Astrocyte (in vitro differentiated cells and primary cell): ENCODE data around the gene LMO1. TPM values are rescaled to one million over a fixed set of nuclear protein-coding genes. Genes with fewer than 3 reads are reported as not detected.

Source experiments
- DNase-seq: peaks from one replicate; pipeline ENCODE4 v3.0.0-alpha.2; 2010; ENCODE audit warnings: low read depth
- FAIRE-seq: peaks from 2 replicates; lab custom pipeline; 2011; peaks lifted over from hg19 to GRCh38; lab: Jason Lieb, UNC
- H2AFZ ChIP-seq: 2 replicates; pipeline ENCODE4 v1.6.0; 2012; ENCODE audit warnings: low read depth, low read length, inconsistent platforms
- H3K27ac ChIP-seq: 2 replicates; pipeline ENCODE4 v1.5.1; 2011; ENCODE audit warnings: low read depth, low read length, inconsistent platforms
- H3K27me3 ChIP-seq: 2 replicates; pipeline ENCODE4 v1.6.0; 2011; ENCODE audit warnings: low read length, inconsistent platforms; ENCODE audit not compliant: insufficient read depth
- H3K36me3 ChIP-seq: 2 replicates; pipeline ENCODE4 v1.5.1; 2011; ENCODE audit warnings: low read length, inconsistent platforms; ENCODE audit not compliant: insufficient read depth
- H3K4me1 ChIP-seq: 2 replicates; pipeline ENCODE4 v1.5.1; 2011; ENCODE audit warnings: low read length, inconsistent platforms; ENCODE audit not compliant: insufficient read depth
- H3K4me2 ChIP-seq: 2 replicates; pipeline ENCODE4 v1.6.0; 2012; ENCODE audit warnings: low read length, inconsistent platforms
- H3K4me3 ChIP-seq: 2 replicates; pipeline ENCODE4 v1.5.1; 2011; ENCODE audit warnings: low read depth, mild to moderate bottlenecking, low read length, inconsistent platforms; ENCODE audit not compliant: insufficient read depth
- H3K79me2 ChIP-seq: 2 replicates; pipeline ENCODE4 v1.6.0; 2012; ENCODE audit warnings: mild to moderate bottlenecking, low read length, inconsistent platforms; ENCODE audit not compliant: insufficient read depth
- H3K9ac ChIP-seq: 2 replicates; pipeline ENCODE4 v1.6.0; 2012; ENCODE audit warnings: mild to moderate bottlenecking, low read length, inconsistent platforms
- H3K9me3 ChIP-seq: 2 replicates; pipeline ENCODE4 v1.5.1; 2012; ENCODE audit warnings: low read depth, mild to moderate bottlenecking, low read length, inconsistent platforms; ENCODE audit not compliant: insufficient read depth
- H4K20me1 ChIP-seq: 2 replicates; pipeline ENCODE4 v1.6.0; 2012; ENCODE audit warnings: low read length, inconsistent platforms; ENCODE audit not compliant: insufficient read depth
- H3K27ac Mint-ChIP-seq: one replicate; pipeline ENCODE4 v1.8.0; 2021; ENCODE audit warnings: mild to moderate bottlenecking, mixed read lengths; ENCODE audit not compliant: unreplicated experiment
- H3K27me3 Mint-ChIP-seq: one replicate; pipeline ENCODE4 v1.8.0; 2021; ENCODE audit warnings: low read depth, mixed read lengths; ENCODE audit not compliant: unreplicated experiment
- H3K36me3 Mint-ChIP-seq: one replicate; pipeline ENCODE4 v1.8.0; 2021; ENCODE audit warnings: low read depth, mixed read lengths; ENCODE audit not compliant: unreplicated experiment
- H3K4me1 Mint-ChIP-seq: one replicate; pipeline ENCODE4 v1.8.0; 2021; ENCODE audit warnings: low read depth, mixed read lengths; ENCODE audit not compliant: unreplicated experiment
- H3K4me3 Mint-ChIP-seq: one replicate; pipeline ENCODE4 v1.8.0; 2021; ENCODE audit warnings: mild to moderate bottlenecking, moderate library complexity, mixed read lengths; ENCODE audit not compliant: unreplicated experiment
- H3K9me3 Mint-ChIP-seq: one replicate; pipeline ENCODE4 v1.8.0; 2021; ENCODE audit warnings: mild to moderate bottlenecking, mixed read lengths; ENCODE audit not compliant: unreplicated experiment
- EZH2 ChIP-seq: IDR thresholded peaks from 2 replicates; pipeline ENCODE4 v1.6.1; 2012; ENCODE audit warnings: mild to moderate bottlenecking, low read length, inconsistent platforms; ENCODE audit not compliant: insufficient read depth
- total RNA-seq: library from RNA; stranded (reverse); gene quantifications from 2 replicates; pipeline ENCODE4 v1.2.1, GENCODE V29; 2021
- TF ChIP-seq, protein P1 (sequence below): IDR thresholded peaks from 2 replicates; pipeline ENCODE4 v1.5.1; 2011; ENCODE audit warnings: low read depth, mild to moderate bottlenecking, inconsistent platforms, low read length, moderate library complexity; ENCODE audit not compliant: insufficient read depth

Gene LMO1
- total RNA-seq, 1 donor from 2014 or later, result 1.5 TPM

DNA sequence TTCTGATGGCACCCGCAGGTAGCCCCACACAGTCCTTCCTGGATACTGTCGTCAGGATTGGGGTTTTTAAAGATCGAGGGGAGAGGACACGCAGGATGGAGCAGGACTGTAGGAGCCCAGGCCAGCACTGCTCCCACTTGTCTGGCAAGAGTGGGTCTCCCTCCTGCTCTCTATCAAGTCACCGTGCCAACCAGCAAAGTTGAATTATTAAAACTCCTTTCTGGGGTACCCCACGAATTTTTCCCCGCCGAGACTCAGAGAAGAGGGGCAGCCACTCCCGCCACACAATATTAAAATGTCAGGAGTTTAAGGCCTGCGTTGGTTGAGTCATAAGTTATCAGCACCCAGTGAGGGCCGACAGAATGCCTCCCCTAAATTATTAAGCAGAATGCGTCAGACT, 10.1 kb downstream of the LMO1 start:
- H3K36me3 ChIP-seq, result no peaks in the 10 kb centered on the region
- H3K4me1 ChIP-seq, result no peaks in the 10 kb centered on the region
- H3K4me2 ChIP-seq, result no peak overlapping the region
- no peak overlapping the region for H3K27ac ChIP-seq
- FAIRE-seq (no peak), DNase-seq (no peak)
- H3K4me3 ChIP-seq, result no peak overlapping the region
- peaks cover 57% of the 10 kb centered on the region for H3K27me3 Mint-ChIP-seq
- H3K27me3 ChIP-seq, result peaks cover 5% of the 10 kb centered on the region
- H3K9me3 ChIP-seq, result no peaks in the 10 kb centered on the region
- peaks cover 2% of the 10 kb centered on the region for H3K9me3 Mint-ChIP-seq
- no peaks in the 10 kb centered on the region for H4K20me1 ChIP-seq
- no peaks in the 10 kb centered on the region for H3K79me2 ChIP-seq
- no peak overlapping the region for H3K4me3 Mint-ChIP-seq
- TF ChIP-seq, protein P1, sequence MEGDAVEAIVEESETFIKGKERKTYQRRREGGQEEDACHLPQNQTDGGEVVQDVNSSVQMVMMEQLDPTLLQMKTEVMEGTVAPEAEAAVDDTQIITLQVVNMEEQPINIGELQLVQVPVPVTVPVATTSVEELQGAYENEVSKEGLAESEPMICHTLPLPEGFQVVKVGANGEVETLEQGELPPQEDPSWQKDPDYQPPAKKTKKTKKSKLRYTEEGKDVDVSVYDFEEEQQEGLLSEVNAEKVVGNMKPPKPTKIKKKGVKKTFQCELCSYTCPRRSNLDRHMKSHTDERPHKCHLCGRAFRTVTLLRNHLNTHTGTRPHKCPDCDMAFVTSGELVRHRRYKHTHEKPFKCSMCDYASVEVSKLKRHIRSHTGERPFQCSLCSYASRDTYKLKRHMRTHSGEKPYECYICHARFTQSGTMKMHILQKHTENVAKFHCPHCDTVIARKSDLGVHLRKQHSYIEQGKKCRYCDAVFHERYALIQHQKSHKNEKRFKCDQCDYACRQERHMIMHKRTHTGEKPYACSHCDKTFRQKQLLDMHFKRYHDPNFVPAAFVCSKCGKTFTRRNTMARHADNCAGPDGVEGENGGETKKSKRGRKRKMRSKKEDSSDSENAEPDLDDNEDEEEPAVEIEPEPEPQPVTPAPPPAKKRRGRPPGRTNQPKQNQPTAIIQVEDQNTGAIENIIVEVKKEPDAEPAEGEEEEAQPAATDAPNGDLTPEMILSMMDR, result no peak
- TF ChIP-seq EZH2, result no peak
- H2AFZ ChIP-seq, result no peak overlapping the region
- H3K4me1 Mint-ChIP-seq, result no peaks in the 10 kb centered on the region
- H3K9ac ChIP-seq, result no peak overlapping the region
- H3K36me3 Mint-ChIP-seq, result no peaks in the 10 kb centered on the region
- no peak overlapping the region for H3K27ac Mint-ChIP-seq

DNA sequence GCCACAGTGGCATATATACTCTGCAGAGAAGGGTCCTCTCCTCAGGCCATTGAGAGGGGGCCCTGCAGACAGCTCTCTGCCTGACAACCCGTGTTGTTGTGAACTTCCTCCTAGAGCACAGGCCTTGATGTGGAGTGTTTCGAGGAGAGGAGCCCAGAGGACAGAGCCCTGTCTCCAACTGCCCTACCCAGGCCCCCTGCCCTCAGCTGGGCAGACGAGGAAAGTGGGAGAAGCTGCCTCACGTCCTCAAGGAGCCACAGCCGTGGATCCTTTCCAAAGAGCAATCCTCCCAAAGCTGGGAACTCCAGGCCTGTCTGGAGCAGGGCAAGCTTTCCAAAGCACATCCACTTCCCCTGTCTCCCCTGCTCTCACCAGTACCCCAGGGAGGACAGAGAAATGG, 10.7 kb downstream of the LMO1 start:
- Histone ChIP-seq H3K9me3 (no peaks in the 10 kb centered on the region), H3K79me2 (no peaks in the 10 kb centered on the region), H3K4me1 (no peaks in the 10 kb centered on the region), H3K27ac (no peak overlapping the region), H3K4me3 (no peak overlapping the region), H3K36me3 (no peaks in the 10 kb centered on the region), H3K9ac (no peak overlapping the region), H4K20me1 (no peaks in the 10 kb centered on the region), H3K27me3 (peaks cover 5% of the 10 kb centered on the region), H2AFZ (no peak overlapping the region), H3K4me2 (no peak overlapping the region)
- Mint-ChIP-seq H3K4me1 (no peaks in the 10 kb centered on the region), H3K36me3 (no peaks in the 10 kb centered on the region), H3K9me3 (no peaks in the 10 kb centered on the region), H3K27me3 (peaks cover 57% of the 10 kb centered on the region), H3K27ac (no peak overlapping the region), H3K4me3 (no peak overlapping the region)
- TF ChIP-seq EZH2, result no peak
- TF ChIP-seq, protein P1, result no peak
- FAIRE-seq, result no peak
- no peak for DNase-seq

DNA sequence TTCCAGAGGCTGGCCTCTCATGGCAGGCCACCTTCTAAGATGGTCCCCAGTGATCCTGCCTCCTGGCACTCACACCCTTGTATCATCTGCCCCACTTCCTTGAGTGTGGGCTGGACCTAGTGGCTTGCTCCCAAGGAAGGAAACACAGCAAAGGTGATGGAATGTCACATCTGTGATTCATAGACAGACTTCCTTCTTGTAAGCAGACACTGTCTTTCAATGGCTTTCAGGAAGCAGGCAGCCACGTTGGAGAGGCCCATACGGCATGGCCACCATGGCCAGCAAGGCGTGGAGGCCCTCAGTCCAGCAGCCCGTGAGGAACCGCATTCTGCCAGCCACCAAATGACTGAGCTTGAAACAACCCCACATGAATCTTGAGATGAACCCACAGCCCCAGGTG, 11.3 kb downstream of the LMO1 start:
- Histone ChIP-seq H4K20me1 (no peaks in the 10 kb centered on the region), H3K9ac (no peak overlapping the region), H3K79me2 (no peaks in the 10 kb centered on the region), H3K36me3 (no peaks in the 10 kb centered on the region), H3K27me3 (peaks cover 8% of the 10 kb centered on the region), H3K27ac (no peak overlapping the region), H3K4me1 (no peaks in the 10 kb centered on the region), H3K4me2 (no peak overlapping the region), H3K9me3 (no peaks in the 10 kb centered on the region), H2AFZ (no peak overlapping the region), H3K4me3 (no peak overlapping the region)
- H3K4me3 Mint-ChIP-seq, result no peak overlapping the region
- no peak for DNase-seq
- TF ChIP-seq EZH2, result no peak
- TF ChIP-seq, protein P1, result no peak
- no peak overlapping the region for H3K27ac Mint-ChIP-seq
- FAIRE-seq, result no peak
- no peaks in the 10 kb centered on the region for H3K36me3 Mint-ChIP-seq
- H3K4me1 Mint-ChIP-seq, result no peaks in the 10 kb centered on the region
- H3K9me3 Mint-ChIP-seq, result no peaks in the 10 kb centered on the region
- peaks cover 58% of the 10 kb centered on the region for H3K27me3 Mint-ChIP-seq
